Vagina (tissue), 2 donors: ENCODE results near the gene SSU72. TPM values are rescaled to one million over a fixed set of nuclear protein-coding genes. Genes with fewer than 3 reads are reported as not detected.
"Not testable (repeated sequence)": the region's sequence is repeated elsewhere in the genome, so short reads cannot be mapped to it uniquely, and the experiment has no call there.

ENCODE experiments used
- DNase-seq, 2 donors: peaks; one replicate each; pipeline ENCODE4 v3.0.0-alpha.2; 2017; ENCODE audit errors: extremely low spot score in 2 of 2
- H3K27ac ChIP-seq: fragments of 200-600 bp; sonication (generic); one replicate; pipeline ENCODE4 v1.5.1; 2019
- H3K27me3 ChIP-seq: fragments of 200-600 bp; sonication (generic); one replicate; pipeline ENCODE4 v1.5.1; 2019
- H3K36me3 ChIP-seq, 2 donors: fragments of 200-600 bp; sonication (generic); one replicate each; pipeline ENCODE4 v1.5.1; 2017 to 2019
- H3K4me1 ChIP-seq: fragments of 200-600 bp; sonication (generic); one replicate; pipeline ENCODE4 v1.5.1; 2019
- H3K4me3 ChIP-seq, 2 donors: fragments of 200-600 bp; sonication (generic); 1 replicate in 1 of 2; 2 replicates in 1 of 2; pipeline ENCODE4 v1.5.1; 2016 to 2019
- H3K9me3 ChIP-seq: fragments of 200-600 bp; sonication (generic); one replicate; pipeline ENCODE4 v1.5.1; 2019
- POLR2A ChIP-seq, 2 donors: fragments of 450-650 bp; IDR thresholded peaks; one replicate each; pipeline ENCODE4 v1.6.1; 2017; ENCODE audit warnings: antibody characterized with exemption in 2 of 2, mild to moderate bottlenecking in 2 of 2, moderate library complexity in 2 of 2
- POLR2AphosphoS5 ChIP-seq, 2 donors: sonication (generic); formaldehyde crosslinking; IDR thresholded peaks; one replicate each; pipeline ENCODE4 v1.9.0; 2017; ENCODE audit warnings: antibody characterized with exemption in 2 of 2, mild to moderate bottlenecking in 2 of 2, low read depth in 1 of 2; ENCODE audit not compliant: insufficient read depth in 1 of 2
- intact Hi-C: fragments of 100-400 bp; cut with DNase I; formaldehyde crosslinking; loops from one replicate; pipeline ENCODE4 v1.15.1; 2023
- total RNA-seq: library from RNA; depleted of rRNA; stranded (reverse); fragments of >200 nt; gene quantifications from one replicate; pipeline ENCODE4 v1.2.3, GENCODE V29; 2016
- TF ChIP-seq, protein P1 (sequence below), 3 experiments: fragments of 450-650 bp in 2 of 3; fragments of 200-600 bp in 1 of 3; sonication (generic) in 1 of 3; IDR thresholded peaks; one replicate each; pipeline ENCODE4 v1.5.1; 2017 to 2019; ENCODE audit warnings: antibody characterized with exemption in 3 of 3, mild to moderate bottlenecking in 2 of 3, moderate library complexity in 2 of 3

SSU72 gene
- total RNA-seq, 1 donor from 2014 or later: 105 TPM

DNA sequence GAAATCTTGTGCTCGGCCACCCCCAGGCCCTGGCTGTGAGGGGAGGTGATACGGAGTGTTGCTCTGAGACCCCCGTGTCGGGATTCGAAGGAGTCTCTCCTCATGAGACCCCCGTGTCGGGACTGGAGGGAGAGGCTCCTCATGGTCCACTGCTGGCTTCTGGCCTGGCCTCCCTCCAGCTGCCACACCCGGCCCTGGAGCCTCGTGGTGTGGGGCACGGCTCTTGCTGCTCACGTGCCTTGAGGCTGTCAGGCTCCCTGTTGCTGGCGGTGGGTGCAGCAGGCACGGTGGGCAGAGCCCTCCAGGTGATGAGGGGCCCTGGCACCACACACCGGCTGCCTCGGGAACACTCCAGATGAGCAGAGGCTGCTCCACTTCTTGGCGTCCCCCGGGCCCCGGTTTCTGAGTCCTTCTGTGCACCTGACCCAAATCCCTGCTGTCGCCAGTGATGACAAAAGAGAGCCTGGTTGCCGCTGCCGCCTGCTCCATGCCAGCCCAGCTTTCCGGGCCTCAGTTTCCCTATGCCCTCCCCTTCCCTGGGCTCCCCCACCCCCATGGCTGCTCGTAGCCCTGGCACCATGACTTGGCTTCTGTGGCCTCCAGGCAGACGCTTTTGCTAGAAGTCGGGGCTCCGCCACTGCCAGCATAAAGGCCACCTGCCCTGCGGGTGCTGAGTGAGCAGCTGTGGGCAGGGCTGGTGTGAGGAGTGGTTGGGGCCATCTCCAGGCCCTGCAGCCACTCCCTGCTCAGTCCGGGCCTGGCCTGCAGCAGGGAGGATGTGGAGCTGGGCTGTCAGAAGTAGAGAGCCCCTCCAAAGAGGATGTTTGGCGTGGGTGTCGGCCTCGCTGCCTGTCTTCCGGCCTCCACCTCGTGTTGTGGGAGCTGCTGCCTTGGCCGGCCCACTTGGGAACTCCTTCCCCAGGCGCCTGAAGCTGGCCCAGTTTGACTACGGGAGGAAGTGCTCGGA is 46.1 kb downstream of the SSU72 start:
- H3K27me3 ChIP-seq: no peaks in the 10 kb centered on the region
- DNase-seq: no peak
- H3K27ac ChIP-seq: no peak overlapping the region
- intact Hi-C loops: no loop called here
- peaks cover 0 to 6% of the 10 kb centered on the region in 2 donors for H3K36me3 ChIP-seq
- H3K4me1 ChIP-seq: no peaks in the 10 kb centered on the region
- H3K4me3 ChIP-seq: no peak overlapping the region
- H3K9me3 ChIP-seq: no peaks in the 10 kb centered on the region
- TF ChIP-seq, protein P1, sequence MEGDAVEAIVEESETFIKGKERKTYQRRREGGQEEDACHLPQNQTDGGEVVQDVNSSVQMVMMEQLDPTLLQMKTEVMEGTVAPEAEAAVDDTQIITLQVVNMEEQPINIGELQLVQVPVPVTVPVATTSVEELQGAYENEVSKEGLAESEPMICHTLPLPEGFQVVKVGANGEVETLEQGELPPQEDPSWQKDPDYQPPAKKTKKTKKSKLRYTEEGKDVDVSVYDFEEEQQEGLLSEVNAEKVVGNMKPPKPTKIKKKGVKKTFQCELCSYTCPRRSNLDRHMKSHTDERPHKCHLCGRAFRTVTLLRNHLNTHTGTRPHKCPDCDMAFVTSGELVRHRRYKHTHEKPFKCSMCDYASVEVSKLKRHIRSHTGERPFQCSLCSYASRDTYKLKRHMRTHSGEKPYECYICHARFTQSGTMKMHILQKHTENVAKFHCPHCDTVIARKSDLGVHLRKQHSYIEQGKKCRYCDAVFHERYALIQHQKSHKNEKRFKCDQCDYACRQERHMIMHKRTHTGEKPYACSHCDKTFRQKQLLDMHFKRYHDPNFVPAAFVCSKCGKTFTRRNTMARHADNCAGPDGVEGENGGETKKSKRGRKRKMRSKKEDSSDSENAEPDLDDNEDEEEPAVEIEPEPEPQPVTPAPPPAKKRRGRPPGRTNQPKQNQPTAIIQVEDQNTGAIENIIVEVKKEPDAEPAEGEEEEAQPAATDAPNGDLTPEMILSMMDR (IDR thresholded peaks at IDR 0.05): no peak
- TF ChIP-seq POLR2AphosphoS5 (IDR thresholded peaks at IDR 0.05; ENCODE audit: insufficient read depth in 1 of 2, low read depth in 1 of 2): no peak

DNA sequence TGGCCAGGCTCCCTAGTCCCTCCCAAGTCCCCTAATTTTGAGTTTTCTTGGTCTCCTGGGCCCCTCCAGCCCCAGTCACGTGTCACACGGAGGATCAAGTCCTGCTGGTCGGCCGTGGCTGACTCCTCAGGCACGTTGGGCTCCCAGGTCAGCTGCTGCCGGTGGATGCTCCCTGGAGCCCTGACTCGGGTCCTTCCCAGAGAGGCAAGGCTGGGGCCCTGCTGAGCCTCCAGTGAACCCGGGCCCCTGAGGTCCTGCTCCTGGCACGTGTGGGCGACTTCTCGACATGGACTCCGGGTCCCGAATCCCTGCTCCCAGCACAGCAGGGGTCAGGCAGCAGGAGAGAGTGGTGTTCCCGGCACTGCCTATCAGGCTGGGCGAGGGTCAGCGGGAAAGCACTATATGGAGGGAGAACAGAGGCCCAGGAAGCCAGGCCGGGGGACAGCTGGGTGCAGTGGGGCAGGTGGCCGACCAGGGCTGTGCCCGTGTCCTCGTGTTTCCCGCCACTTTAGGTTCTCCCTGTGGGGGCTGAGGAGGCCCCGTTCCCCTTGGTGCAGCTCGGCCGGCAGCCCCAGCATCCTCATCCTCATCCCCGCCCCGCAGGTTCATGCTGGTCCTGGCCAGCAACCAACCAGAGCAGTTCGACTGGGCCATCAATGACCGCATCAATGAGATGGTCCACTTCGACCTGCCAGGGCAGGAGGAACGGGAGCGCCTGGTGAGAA is 47.4 kb downstream of the SSU72 start:
- Histone ChIP-seq H3K4me1 (no peaks in the 10 kb centered on the region), H3K36me3 (peaks cover 0 to 6% of the 10 kb centered on the region in 2 donors), H3K27me3 (no peaks in the 10 kb centered on the region), H3K9me3 (no peaks in the 10 kb centered on the region), H3K27ac (no peak overlapping the region), H3K4me3 (no peak overlapping the region)
- no peak for DNase-seq
- intact Hi-C loops: no loop called here
- TF ChIP-seq POLR2A (IDR thresholded peaks at IDR 0.05) (no peak), POLR2AphosphoS5 (IDR thresholded peaks at IDR 0.05; ENCODE audit: insufficient read depth in 1 of 2, low read depth in 1 of 2) (no peak)
- TF ChIP-seq, protein P1 (IDR thresholded peaks at IDR 0.05): no peak

DNA sequence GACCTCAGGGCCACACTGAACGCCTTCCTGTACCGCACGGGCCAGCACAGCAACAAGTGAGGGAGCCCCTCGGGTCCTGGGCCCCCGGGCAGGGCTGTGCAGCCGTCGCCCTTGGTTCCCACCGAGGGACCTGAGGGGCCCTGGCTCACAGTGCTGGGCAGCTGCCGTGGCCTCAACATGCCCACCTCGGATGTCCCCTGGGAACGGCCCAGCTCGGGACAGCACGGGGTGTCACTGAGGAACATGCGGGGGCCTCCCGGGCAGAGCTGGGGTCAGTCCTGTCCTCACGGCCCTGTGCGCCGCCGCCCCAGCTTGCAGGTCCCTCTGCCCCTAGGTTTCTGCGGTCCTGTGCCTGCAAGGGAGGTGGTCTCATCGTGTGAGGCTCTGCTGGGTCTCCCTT is 48.2 kb downstream of the SSU72 start:
- H3K4me1 ChIP-seq, H3K36me3 ChIP-seq, H3K27me3 ChIP-seq, H3K4me3 ChIP-seq, intact Hi-C loops, H3K27ac ChIP-seq, DNase-seq, H3K9me3 ChIP-seq: not testable (repeated sequence)

DNA sequence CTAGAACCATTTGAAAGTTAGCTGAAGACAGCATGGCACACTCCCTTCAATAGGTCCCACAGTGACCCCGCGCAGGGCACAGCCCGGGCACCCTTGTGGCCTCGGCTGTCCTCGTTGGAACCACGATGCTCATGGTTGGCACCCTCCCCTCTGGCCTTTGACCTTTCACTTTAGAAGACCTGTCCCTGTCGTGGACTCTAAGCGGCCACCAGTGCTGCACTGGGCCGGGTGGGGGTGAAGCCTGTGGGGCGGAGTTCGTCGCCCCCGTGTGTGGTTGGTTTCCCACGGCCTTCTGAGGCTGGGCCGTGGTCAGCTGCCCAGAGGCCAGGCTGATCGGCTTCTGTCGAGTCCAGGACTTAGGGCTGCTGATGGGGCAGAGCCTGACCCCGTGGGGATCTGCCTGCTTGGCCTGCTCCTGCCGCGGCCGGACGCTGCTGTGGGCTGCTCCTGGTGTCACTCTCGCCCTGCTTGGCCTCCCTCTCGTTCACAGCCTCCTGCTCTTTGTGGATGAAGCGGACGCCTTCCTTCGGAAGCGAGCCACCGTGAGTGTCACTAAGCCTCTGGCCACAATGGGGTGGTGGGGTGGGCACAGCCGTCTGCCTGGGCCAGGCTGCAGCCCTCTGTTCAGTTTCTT is 49.8 kb downstream of the SSU72 start:
- H3K27me3 ChIP-seq, H3K9me3 ChIP-seq, H3K27ac ChIP-seq, DNase-seq, H3K4me3 ChIP-seq, H3K4me1 ChIP-seq, intact Hi-C loops: not testable (repeated sequence)
- peaks cover 0 to 15% of the 10 kb centered on the region in 2 donors for H3K36me3 ChIP-seq

- not testable (repeated sequence) for H3K4me1 ChIP-seq, DNase-seq, H3K27me3 ChIP-seq, H3K9me3 ChIP-seq, H3K27ac ChIP-seq, H3K4me3 ChIP-seq
- H3K36me3 ChIP-seq: peaks cover 0 to 15% of the 10 kb centered on the region in 2 donors
- intact Hi-C loops: loop anchor here (1.0 kb wide), 1 partner anchor 30 kb away; no protein-coding TSS in a partner anchor
Measured at GRCh38 chr1:1523651-1524050, 51.0 kb downstream of the SSU72 start.

DNA sequence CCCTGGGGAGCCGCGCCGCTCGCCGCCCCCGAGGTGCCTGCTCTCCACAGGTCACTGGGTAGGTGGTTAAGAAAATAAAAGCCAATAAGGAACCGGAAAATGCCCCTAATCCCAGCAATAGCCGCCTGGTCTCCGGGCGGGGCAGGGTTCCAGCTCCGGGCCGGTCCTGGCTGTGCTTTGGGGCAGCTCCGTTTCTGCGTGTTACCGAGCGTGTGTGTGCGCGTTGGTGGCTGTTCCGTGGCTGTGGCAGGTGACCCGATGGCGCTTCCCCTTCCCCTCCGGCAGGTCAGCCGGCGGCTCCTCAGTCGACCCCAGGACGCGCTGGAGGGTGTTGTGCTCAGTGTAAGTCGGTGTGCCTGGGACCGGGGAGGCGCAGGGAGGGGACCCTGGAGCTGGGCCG is 51.4 kb downstream of the SSU72 start:
- not testable (repeated sequence) for H3K9me3 ChIP-seq, H3K27me3 ChIP-seq, H3K4me1 ChIP-seq, H3K27ac ChIP-seq, H3K4me3 ChIP-seq, DNase-seq
- intact Hi-C loops: loop anchor here (1.0 kb wide), 1 partner anchor 30 kb away; no protein-coding TSS in a partner anchor
- peaks cover 0 to 17% of the 10 kb centered on the region in 2 donors for H3K36me3 ChIP-seq

DNA sequence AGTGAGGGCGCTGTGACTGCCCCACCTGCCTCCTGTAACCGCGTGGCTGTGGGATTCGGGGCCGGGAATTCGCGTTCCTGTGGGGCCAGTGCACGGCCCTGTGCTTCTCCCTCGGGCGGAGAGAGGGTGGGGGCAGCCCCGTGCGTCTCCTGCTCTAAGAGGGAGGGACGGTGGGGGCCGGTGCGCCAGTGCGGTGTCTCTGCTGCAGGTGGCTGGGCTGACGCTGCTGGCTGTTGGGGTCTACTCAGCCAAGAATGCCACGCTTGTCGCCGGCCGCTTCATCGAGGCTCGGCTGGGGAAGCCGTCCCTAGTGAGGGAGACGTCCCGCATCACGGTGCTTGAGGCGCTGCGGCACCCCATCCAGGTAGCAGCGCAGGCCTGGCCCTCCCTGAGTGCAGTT is 52.1 kb downstream of the SSU72 start:
- H3K4me1 ChIP-seq, H3K27ac ChIP-seq, H3K4me3 ChIP-seq, intact Hi-C loops, H3K27me3 ChIP-seq, H3K9me3 ChIP-seq, DNase-seq: not testable (repeated sequence)
- peaks cover 0 to 23% of the 10 kb centered on the region in 2 donors for H3K36me3 ChIP-seq
